ENCODE data around the gene TDRD10. TPM values are rescaled to one million over a fixed set of nuclear protein-coding genes. Genes with fewer than 3 reads are reported as not detected.

TDRD10 gene
- total and polyA plus RNA-seq, 2 donors (not counting 1 experiment from before 2014, with no cell fraction given): under 0.01 TPM; not detected in 1

- H3K36me3 ChIP-seq (ENCODE audit: control insufficient read depth, insufficient read depth, low read length): no peaks in the 10 kb centered on the region
- no peaks in the 10 kb centered on the region for H3K4me1 ChIP-seq (ENCODE audit: control insufficient read depth, extremely low read depth, insufficient read depth, low read length)
- no peak overlapping the region for H3K27ac ChIP-seq (ENCODE audit: insufficient read depth, low read length)
- no peak overlapping the region for H3K4me2 ChIP-seq (ENCODE audit: extremely low read depth, insufficient read depth, low read length)
- no peak for DNase-seq (ENCODE audit: low read depth in 2 of 2)
- no peak overlapping the region for H3K9ac ChIP-seq (ENCODE audit: insufficient read depth, low read length)
- no peak overlapping the region for H2AFZ ChIP-seq (ENCODE audit: low read length)
- H4K20me1 ChIP-seq (ENCODE audit: control insufficient read depth, extremely low read depth, insufficient read depth, low read length): no peaks in the 10 kb centered on the region
- H3K79me2 ChIP-seq (ENCODE audit: control insufficient read depth, insufficient read depth, low read length): no peaks in the 10 kb centered on the region
- no peaks in the 10 kb centered on the region for H3K9me3 ChIP-seq (ENCODE audit: control insufficient read depth, insufficient read depth, low read depth, low read length)
- H3K4me3 ChIP-seq (replicated peaks in 1 of 4; ENCODE audit: control extremely low read depth in 1 of 4, insufficient read depth in 1 of 4, low read depth in 3 of 4, low read length in 4 of 4): no peak overlapping the region
- TF ChIP-seq CTCF (conservative IDR thresholded peaks at IDR 0.05 in 1 of 2, IDR thresholded peaks at IDR 0.05 in 1 of 2; ENCODE audit: low read depth in 1 of 2, low read length in 2 of 2) (no peak), EZH2 (IDR thresholded peaks at IDR 0.05; ENCODE audit: low read length, missing control alignments) (no peak)
- peaks cover 22% of the 10 kb centered on the region for H3K27me3 ChIP-seq (ENCODE audit: control insufficient read depth, insufficient read depth, low read length)
Measured at GRCh38 chr1:154521695-154522094, 19.7 kb downstream of the TDRD10 start.

- H4K20me1 ChIP-seq (ENCODE audit: control insufficient read depth, extremely low read depth, insufficient read depth, low read length): no peaks in the 10 kb centered on the region
- no peaks in the 10 kb centered on the region for H3K9me3 ChIP-seq (ENCODE audit: control insufficient read depth, insufficient read depth, low read depth, low read length)
- no peak for DNase-seq (ENCODE audit: low read depth in 2 of 2)
- H3K27me3 ChIP-seq (ENCODE audit: control insufficient read depth, insufficient read depth, low read length): peaks cover 22% of the 10 kb centered on the region
- H3K4me1 ChIP-seq (ENCODE audit: control insufficient read depth, extremely low read depth, insufficient read depth, low read length): no peaks in the 10 kb centered on the region
- no peak overlapping the region for H3K9ac ChIP-seq (ENCODE audit: insufficient read depth, low read length)
- no peak overlapping the region for H3K27ac ChIP-seq (ENCODE audit: insufficient read depth, low read length)
- TF ChIP-seq EZH2 (IDR thresholded peaks at IDR 0.05; ENCODE audit: low read length, missing control alignments) (no peak), CTCF (conservative IDR thresholded peaks at IDR 0.05 in 1 of 2, IDR thresholded peaks at IDR 0.05 in 1 of 2; ENCODE audit: low read depth in 1 of 2, low read length in 2 of 2) (no peak)
- H3K4me2 ChIP-seq (ENCODE audit: extremely low read depth, insufficient read depth, low read length): no peak overlapping the region
- no peaks in the 10 kb centered on the region for H3K79me2 ChIP-seq (ENCODE audit: control insufficient read depth, insufficient read depth, low read length)
- no peaks in the 10 kb centered on the region for H3K36me3 ChIP-seq (ENCODE audit: control insufficient read depth, insufficient read depth, low read length)
- no peak overlapping the region for H3K4me3 ChIP-seq (replicated peaks in 1 of 4; ENCODE audit: control extremely low read depth in 1 of 4, insufficient read depth in 1 of 4, low read depth in 3 of 4, low read length in 4 of 4)
- H2AFZ ChIP-seq (ENCODE audit: low read length): no peak overlapping the region
Measured at GRCh38 chr1:154524881-154525280, 22.9 kb downstream of the TDRD10 start.

GRCh38 chr1:154527192-154527591 is 25.2 kb downstream of the TDRD10 start:
- H3K4me1 ChIP-seq (ENCODE audit: control insufficient read depth, extremely low read depth, insufficient read depth, low read length): no peaks in the 10 kb centered on the region
- H3K4me2 ChIP-seq (ENCODE audit: extremely low read depth, insufficient read depth, low read length): no peak overlapping the region
- H3K36me3 ChIP-seq (ENCODE audit: control insufficient read depth, insufficient read depth, low read length): no peaks in the 10 kb centered on the region
- peaks cover 17% of the 10 kb centered on the region for H3K27me3 ChIP-seq (ENCODE audit: control insufficient read depth, insufficient read depth, low read length)
- DNase-seq (ENCODE audit: low read depth in 2 of 2): no peak
- no peak overlapping the region for H3K9ac ChIP-seq (ENCODE audit: insufficient read depth, low read length)
- no peak for TF ChIP-seq EZH2 (IDR thresholded peaks at IDR 0.05; ENCODE audit: low read length, missing control alignments)
- no peak for TF ChIP-seq CTCF (conservative IDR thresholded peaks at IDR 0.05 in 1 of 2, IDR thresholded peaks at IDR 0.05 in 1 of 2; ENCODE audit: low read depth in 1 of 2, low read length in 2 of 2)
- H3K4me3 ChIP-seq (replicated peaks in 1 of 4; ENCODE audit: control extremely low read depth in 1 of 4, insufficient read depth in 1 of 4, low read depth in 3 of 4, low read length in 4 of 4): no peak overlapping the region
- no peak overlapping the region for H2AFZ ChIP-seq (ENCODE audit: low read length)
- H3K79me2 ChIP-seq (ENCODE audit: control insufficient read depth, insufficient read depth, low read length): no peaks in the 10 kb centered on the region
- no peaks in the 10 kb centered on the region for H3K9me3 ChIP-seq (ENCODE audit: control insufficient read depth, insufficient read depth, low read depth, low read length)
- H3K27ac ChIP-seq (ENCODE audit: insufficient read depth, low read length): no peak overlapping the region
- H4K20me1 ChIP-seq (ENCODE audit: control insufficient read depth, extremely low read depth, insufficient read depth, low read length): no peaks in the 10 kb centered on the region

Data from fibroblast of lung (primary cell).